ENCODE results near the gene PCDHB10.
"Not testable (repeated sequence)": the region's sequence is repeated elsewhere in the genome, so short reads cannot be mapped to it uniquely, and the experiment has no call there.

PCDHB10 gene

GRCh38 chr5:141186897-141187512 lies 5.1 kb upstream of the PCDHB10 start, which contains the start of gene PCDHB9:
Gene PCDHB9 (plus strand): TSS chr5:141187161. CDS start chr5:141187319, 158 bp downstream.
- Histone ChIP-seq H3K27ac (ENCODE audit: low read depth, low read length) (no peak within 1 kb of the TSS), H3K36me3 (ENCODE audit: control insufficient read depth in 1 of 2, insufficient read depth in 2 of 2, low read length in 2 of 2) (no peaks in the 10 kb centered on the region), H3K9me3 (ENCODE audit: control insufficient read depth in 1 of 2, low read length in 2 of 2) (peaks cover 15 to 17% of the 10 kb centered on the region in 2 donors), H3K27me3 (ENCODE audit: control insufficient read depth in 1 of 2, insufficient read depth in 2 of 2, low read length in 2 of 2) (no peaks in the 10 kb centered on the region), H3K4me3 (ENCODE audit: low read depth in 1 of 2, low read length in 2 of 2) (peak within 1 kb of the TSS in 1 of 2 donors; percentile 45), H3K9ac (ENCODE audit: low read depth in 1 of 2, low read length in 2 of 2) (no peak within 1 kb of the TSS), H3K4me1 (ENCODE audit: control insufficient read depth in 1 of 2, insufficient read depth in 2 of 2, low read length in 2 of 2) (no peaks in the 10 kb centered on the region)

- H3K4me1 ChIP-seq (ENCODE audit: control insufficient read depth in 1 of 2, insufficient read depth in 2 of 2, low read length in 2 of 2); H3K4me3 ChIP-seq (ENCODE audit: low read depth in 1 of 2, low read length in 2 of 2); H3K27me3 ChIP-seq (ENCODE audit: control insufficient read depth in 1 of 2, insufficient read depth in 2 of 2, low read length in 2 of 2); H3K27ac ChIP-seq (ENCODE audit: low read depth, low read length); H3K36me3 ChIP-seq (ENCODE audit: control insufficient read depth in 1 of 2, insufficient read depth in 2 of 2, low read length in 2 of 2); H3K9ac ChIP-seq (ENCODE audit: low read depth in 1 of 2, low read length in 2 of 2): not testable (repeated sequence)
- peaks cover 10 to 15% of the 10 kb centered on the region in 2 donors for H3K9me3 ChIP-seq (ENCODE audit: control insufficient read depth in 1 of 2, low read length in 2 of 2)
Measured at GRCh38 chr5:141188682-141189081, 3.5 kb upstream of the PCDHB10 start.

GRCh38 chr5:141189131-141189530 lies 3.0 kb upstream of the PCDHB10 start:
- not testable (repeated sequence) for H3K4me1 ChIP-seq (ENCODE audit: control insufficient read depth in 1 of 2, insufficient read depth in 2 of 2, low read length in 2 of 2); H3K27ac ChIP-seq (ENCODE audit: low read depth, low read length); H3K36me3 ChIP-seq (ENCODE audit: control insufficient read depth in 1 of 2, insufficient read depth in 2 of 2, low read length in 2 of 2); H3K9ac ChIP-seq (ENCODE audit: low read depth in 1 of 2, low read length in 2 of 2); H3K27me3 ChIP-seq (ENCODE audit: control insufficient read depth in 1 of 2, insufficient read depth in 2 of 2, low read length in 2 of 2); H3K4me3 ChIP-seq (ENCODE audit: low read depth in 1 of 2, low read length in 2 of 2)
- H3K9me3 ChIP-seq (ENCODE audit: control insufficient read depth in 1 of 2, low read length in 2 of 2): peaks cover 11 to 14% of the 10 kb centered on the region in 2 donors

- not testable (repeated sequence) for H3K27ac ChIP-seq (ENCODE audit: low read depth, low read length); H3K27me3 ChIP-seq (ENCODE audit: control insufficient read depth in 1 of 2, insufficient read depth in 2 of 2, low read length in 2 of 2); H3K9ac ChIP-seq (ENCODE audit: low read depth in 1 of 2, low read length in 2 of 2); H3K4me1 ChIP-seq (ENCODE audit: control insufficient read depth in 1 of 2, insufficient read depth in 2 of 2, low read length in 2 of 2); H3K4me3 ChIP-seq (ENCODE audit: low read depth in 1 of 2, low read length in 2 of 2); H3K36me3 ChIP-seq (ENCODE audit: control insufficient read depth in 1 of 2, insufficient read depth in 2 of 2, low read length in 2 of 2)
- H3K9me3 ChIP-seq (ENCODE audit: control insufficient read depth in 1 of 2, low read length in 2 of 2): peaks cover 7 to 21% of the 10 kb centered on the region in 2 donors
Measured at GRCh38 chr5:141194332-141194731, 2.2 kb downstream of the PCDHB10 start.

- Histone ChIP-seq H3K27ac (ENCODE audit: low read depth, low read length) (no peak overlapping the region), H3K9me3 (ENCODE audit: control insufficient read depth in 1 of 2, low read length in 2 of 2) (peaks cover 11 to 34% of the 10 kb centered on the region in 2 donors), H3K27me3 (ENCODE audit: control insufficient read depth in 1 of 2, insufficient read depth in 2 of 2, low read length in 2 of 2) (no peaks in the 10 kb centered on the region), H3K4me3 (ENCODE audit: low read depth in 1 of 2, low read length in 2 of 2) (no peak overlapping the region), H3K4me1 (ENCODE audit: control insufficient read depth in 1 of 2, insufficient read depth in 2 of 2, low read length in 2 of 2) (no peaks in the 10 kb centered on the region), H3K36me3 (ENCODE audit: control insufficient read depth in 1 of 2, insufficient read depth in 2 of 2, low read length in 2 of 2) (no peaks in the 10 kb centered on the region), H3K9ac (ENCODE audit: low read depth in 1 of 2, low read length in 2 of 2) (no peak overlapping the region)
Measured at GRCh38 chr5:141196363-141196762, 4.2 kb downstream of the PCDHB10 start.

GRCh38 chr5:141199359-141200235 lies 7.4 kb downstream of the PCDHB10 start, which contains the start of gene PCDHB11:
Gene PCDHB11 (plus strand): TSS chr5:141199627. CDS start chr5:141199775, 148 bp downstream.
- H3K9ac ChIP-seq (ENCODE audit: low read depth in 1 of 2, low read length in 2 of 2): no peak within 1 kb of the TSS
- no peaks in the 10 kb centered on the region for H3K4me1 ChIP-seq (ENCODE audit: control insufficient read depth in 1 of 2, insufficient read depth in 2 of 2, low read length in 2 of 2)
- H3K36me3 ChIP-seq (ENCODE audit: control insufficient read depth in 1 of 2, insufficient read depth in 2 of 2, low read length in 2 of 2): no peaks in the 10 kb centered on the region
- no peaks in the 10 kb centered on the region for H3K27me3 ChIP-seq (ENCODE audit: control insufficient read depth in 1 of 2, insufficient read depth in 2 of 2, low read length in 2 of 2)
- H3K4me3 ChIP-seq (ENCODE audit: low read depth in 1 of 2, low read length in 2 of 2): peak within 1 kb of the TSS in 1 of 2 donors; percentile 12
- H3K9me3 ChIP-seq (ENCODE audit: control insufficient read depth in 1 of 2, low read length in 2 of 2): peaks cover 5 to 30% of the 10 kb centered on the region in 2 donors
- no peak within 1 kb of the TSS for H3K27ac ChIP-seq (ENCODE audit: low read depth, low read length)

- H3K4me3 ChIP-seq (ENCODE audit: low read depth in 1 of 2, low read length in 2 of 2); H3K4me1 ChIP-seq (ENCODE audit: control insufficient read depth in 1 of 2, insufficient read depth in 2 of 2, low read length in 2 of 2); H3K9ac ChIP-seq (ENCODE audit: low read depth in 1 of 2, low read length in 2 of 2); H3K27ac ChIP-seq (ENCODE audit: low read depth, low read length); H3K27me3 ChIP-seq (ENCODE audit: control insufficient read depth in 1 of 2, insufficient read depth in 2 of 2, low read length in 2 of 2); H3K36me3 ChIP-seq (ENCODE audit: control insufficient read depth in 1 of 2, insufficient read depth in 2 of 2, low read length in 2 of 2): not testable (repeated sequence)
- peaks cover 5 to 29% of the 10 kb centered on the region in 2 donors for H3K9me3 ChIP-seq (ENCODE audit: control insufficient read depth in 1 of 2, low read length in 2 of 2)
Measured at GRCh38 chr5:141201126-141201525, 9.0 kb downstream of the PCDHB10 start.

- H3K9ac ChIP-seq (ENCODE audit: low read depth in 1 of 2, low read length in 2 of 2); H3K4me1 ChIP-seq (ENCODE audit: control insufficient read depth in 1 of 2, insufficient read depth in 2 of 2, low read length in 2 of 2); H3K27ac ChIP-seq (ENCODE audit: low read depth, low read length); H3K36me3 ChIP-seq (ENCODE audit: control insufficient read depth in 1 of 2, insufficient read depth in 2 of 2, low read length in 2 of 2); H3K27me3 ChIP-seq (ENCODE audit: control insufficient read depth in 1 of 2, insufficient read depth in 2 of 2, low read length in 2 of 2); H3K4me3 ChIP-seq (ENCODE audit: low read depth in 1 of 2, low read length in 2 of 2): not testable (repeated sequence)
- peaks cover 5 to 24% of the 10 kb centered on the region in 2 donors for H3K9me3 ChIP-seq (ENCODE audit: control insufficient read depth in 1 of 2, low read length in 2 of 2)
Measured at GRCh38 chr5:141201646-141202045, 9.5 kb downstream of the PCDHB10 start.

GRCh38 chr5:141208478-141208877 lies 16.3 kb downstream of the PCDHB10 start, which contains the start of gene PCDHB12:
Gene PCDHB12 (plus strand): TSS chr5:141208719. CDS start chr5:141208908, 189 bp downstream.
- no peaks in the 10 kb centered on the region for H3K4me1 ChIP-seq (ENCODE audit: control insufficient read depth in 1 of 2, insufficient read depth in 2 of 2, low read length in 2 of 2)
- no peaks in the 10 kb centered on the region for H3K36me3 ChIP-seq (ENCODE audit: control insufficient read depth in 1 of 2, insufficient read depth in 2 of 2, low read length in 2 of 2)
- no peak within 1 kb of the TSS for H3K27ac ChIP-seq (ENCODE audit: low read depth, low read length)
- peaks cover 4 to 8% of the 10 kb centered on the region in 2 donors for H3K9me3 ChIP-seq (ENCODE audit: control insufficient read depth in 1 of 2, low read length in 2 of 2)
- H3K9ac ChIP-seq (ENCODE audit: low read depth in 1 of 2, low read length in 2 of 2): no peak within 1 kb of the TSS
- peak within 1 kb of the TSS in 1 of 2 donors; percentile 34 for H3K4me3 ChIP-seq (ENCODE audit: low read depth in 1 of 2, low read length in 2 of 2)
- H3K27me3 ChIP-seq (ENCODE audit: control insufficient read depth in 1 of 2, insufficient read depth in 2 of 2, low read length in 2 of 2): no peaks in the 10 kb centered on the region

GRCh38 chr5:141210281-141210680 lies 18.1 kb downstream of the PCDHB10 start:
- H3K36me3 ChIP-seq (ENCODE audit: control insufficient read depth in 1 of 2, insufficient read depth in 2 of 2, low read length in 2 of 2); H3K4me3 ChIP-seq (ENCODE audit: low read depth in 1 of 2, low read length in 2 of 2): not testable (repeated sequence)
- H3K9me3 ChIP-seq (ENCODE audit: control insufficient read depth in 1 of 2, low read length in 2 of 2): peaks cover 4 to 13% of the 10 kb centered on the region in 2 donors

More at GRCh38 chr5:141210281-141210680, 18.1 kb downstream of the PCDHB10 start:
- H3K27ac ChIP-seq (ENCODE audit: low read depth, low read length); H3K27me3 ChIP-seq (ENCODE audit: control insufficient read depth in 1 of 2, insufficient read depth in 2 of 2, low read length in 2 of 2); H3K9ac ChIP-seq (ENCODE audit: low read depth in 1 of 2, low read length in 2 of 2); H3K4me1 ChIP-seq (ENCODE audit: control insufficient read depth in 1 of 2, insufficient read depth in 2 of 2, low read length in 2 of 2): not testable (repeated sequence)

Measured in duodenal mucosa (tissue), 2 donors.